ENCODE measurements around the gene UPK2. TPM values are rescaled to one million over a fixed set of nuclear protein-coding genes. Genes with fewer than 3 reads are reported as not detected.

Gene UPK2
- total and polyA plus RNA-seq, 10 donors = 0.09 to 0.13 TPM; not detected in 8

- no peak for DNase-seq
- no peak overlapping the region for H3K27ac ChIP-seq
- H3K27me3 ChIP-seq (replicated peaks in 1 of 7) = no peaks in the 10 kb centered on the region
- 73 to 87% (median 85%) methylated on average over 11 of the region's 11 CpGs for WGBS, 5 donors
- peaks cover 9 to 32% (median 12%) of the 10 kb centered on the region in 6 donors for H3K4me1 ChIP-seq
- H3K9me3 ChIP-seq = no peaks in the 10 kb centered on the region
- H3K4me3 ChIP-seq = no peak overlapping the region
- intact Hi-C loops (cut with DNase I; ENCODE audit: low total_unique reads) = no loop called here
- H3K36me3 ChIP-seq = no peaks in the 10 kb centered on the region
- TF ChIP-seq CTCF (IDR thresholded peaks at IDR 0.05 in 8 of 11, conservative IDR thresholded peaks at IDR 0.05 in 3 of 11) = no peak
- TF ChIP-seq POLR2AphosphoS5 (IDR thresholded peaks at IDR 0.05) = no peak
- TF ChIP-seq POLR2A (IDR thresholded peaks at IDR 0.05) = no peak
These were observed 17.4 kb upstream of the UPK2 start for GRCh38 chr11:118938491-118939403.

GRCh38 chr11:118939404-118939915 lies 16.6 kb upstream of the UPK2 start:
- 76 to 84% (median 81%) methylated on average over 8 of the region's 8 CpGs for WGBS, 5 donors
- no peak overlapping the region for H3K4me3 ChIP-seq
- H3K27ac ChIP-seq = no peak overlapping the region
- TF ChIP-seq POLR2A (IDR thresholded peaks at IDR 0.05) (no peak), POLR2AphosphoS5 (IDR thresholded peaks at IDR 0.05) (no peak), CTCF (IDR thresholded peaks at IDR 0.05 in 8 of 11, conservative IDR thresholded peaks at IDR 0.05 in 3 of 11) (no peak)
- H3K27me3 ChIP-seq (replicated peaks in 1 of 7) = no peaks in the 10 kb centered on the region
- DNase-seq = no peak
- H3K9me3 ChIP-seq = no peaks in the 10 kb centered on the region
- H3K4me1 ChIP-seq = peaks cover 9 to 32% (median 12%) of the 10 kb centered on the region in 6 donors
- intact Hi-C loops (cut with DNase I; ENCODE audit: low total_unique reads) = no loop called here
- no peaks in the 10 kb centered on the region for H3K36me3 ChIP-seq

GRCh38 chr11:118939953-118940598 lies 16.0 kb upstream of the UPK2 start:
- Histone ChIP-seq H3K27ac (no peak overlapping the region), H3K4me1 (peaks cover 9 to 26% (median 12%) of the 10 kb centered on the region in 6 donors), H3K27me3 (replicated peaks in 1 of 7) (no peaks in the 10 kb centered on the region), H3K9me3 (no peaks in the 10 kb centered on the region), H3K4me3 (no peak overlapping the region), H3K36me3 (no peaks in the 10 kb centered on the region)
- intact Hi-C loops (cut with DNase I; ENCODE audit: low total_unique reads) = loop anchor here (5.0 kb wide), 1 partner anchor 253 kb away; no protein-coding TSS in a partner anchor
- TF ChIP-seq POLR2AphosphoS5 (IDR thresholded peaks at IDR 0.05) (peak in 2 of 3 donors; percentile 22 to 39), CTCF (IDR thresholded peaks at IDR 0.05 in 8 of 11, conservative IDR thresholded peaks at IDR 0.05 in 3 of 11) (no peak), POLR2A (IDR thresholded peaks at IDR 0.05) (no peak)
- WGBS, 5 donors = 25 to 36% (median 28%) methylated on average over 10 to 13 of the region's 13 CpGs
- DNase-seq = peak; percentile 84

- DNase-seq = no peak
- intact Hi-C loops (cut with DNase I; ENCODE audit: low total_unique reads) = no loop called here
- Histone ChIP-seq H3K4me3 (no peak overlapping the region), H3K27me3 (replicated peaks in 1 of 7) (peaks cover 0 to 11% (median 0%) of the 10 kb centered on the region in 7 donors), H3K9me3 (no peaks in the 10 kb centered on the region), H3K4me1 (no peaks in the 10 kb centered on the region), H3K27ac (no peak overlapping the region), H3K36me3 (no peaks in the 10 kb centered on the region)
- TF ChIP-seq CTCF (IDR thresholded peaks at IDR 0.05 in 8 of 11, conservative IDR thresholded peaks at IDR 0.05 in 3 of 11) (no peak), POLR2AphosphoS5 (IDR thresholded peaks at IDR 0.05) (no peak), POLR2A (IDR thresholded peaks at IDR 0.05) (no peak)
- 26 to 39% (median 38%) methylated on average over 2 of the region's 2 CpGs for WGBS, 5 donors
These were observed 9.0 kb upstream of the UPK2 start for GRCh38 chr11:118947091-118947490.
